ENCODE data around the gene RELN. TPM values are rescaled to one million over a fixed set of nuclear protein-coding genes. Genes with fewer than 3 reads are reported as not detected.

The RELN gene
- total RNA-seq, 1 experiment from 2014 or later: 0.20 TPM

DNA sequence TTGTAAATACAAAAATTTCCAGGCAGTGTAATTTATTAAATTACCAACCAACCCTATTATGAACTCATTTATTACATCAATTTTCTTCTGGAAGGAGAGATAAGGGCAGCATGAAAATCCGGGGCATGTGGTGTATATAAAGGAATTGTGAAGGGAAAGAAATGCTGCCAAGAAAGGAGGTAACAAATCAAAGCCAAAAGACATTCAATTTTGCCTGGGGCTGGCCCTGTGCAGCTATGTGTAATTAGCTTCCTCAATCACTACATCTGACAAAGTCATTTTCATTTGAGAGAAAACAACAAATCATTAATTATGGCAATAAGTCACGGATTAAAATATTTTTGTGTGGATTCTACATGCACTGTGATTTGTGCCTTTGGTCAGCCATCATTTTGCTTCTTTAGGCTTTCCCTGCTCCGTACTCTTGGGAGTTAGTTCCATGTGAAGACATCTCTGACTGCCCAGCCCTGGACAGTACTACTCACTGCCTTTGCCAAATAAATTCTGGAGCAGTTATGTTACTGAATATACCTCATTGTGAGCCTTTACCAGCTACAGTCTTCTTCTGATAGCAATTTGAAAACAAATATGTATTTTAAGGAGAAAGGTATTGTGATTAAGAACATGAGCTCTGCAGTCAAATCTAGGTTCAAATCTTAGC, 191.7 kb downstream of the RELN start (continued):
- TF ChIP-seq, protein P1, sequence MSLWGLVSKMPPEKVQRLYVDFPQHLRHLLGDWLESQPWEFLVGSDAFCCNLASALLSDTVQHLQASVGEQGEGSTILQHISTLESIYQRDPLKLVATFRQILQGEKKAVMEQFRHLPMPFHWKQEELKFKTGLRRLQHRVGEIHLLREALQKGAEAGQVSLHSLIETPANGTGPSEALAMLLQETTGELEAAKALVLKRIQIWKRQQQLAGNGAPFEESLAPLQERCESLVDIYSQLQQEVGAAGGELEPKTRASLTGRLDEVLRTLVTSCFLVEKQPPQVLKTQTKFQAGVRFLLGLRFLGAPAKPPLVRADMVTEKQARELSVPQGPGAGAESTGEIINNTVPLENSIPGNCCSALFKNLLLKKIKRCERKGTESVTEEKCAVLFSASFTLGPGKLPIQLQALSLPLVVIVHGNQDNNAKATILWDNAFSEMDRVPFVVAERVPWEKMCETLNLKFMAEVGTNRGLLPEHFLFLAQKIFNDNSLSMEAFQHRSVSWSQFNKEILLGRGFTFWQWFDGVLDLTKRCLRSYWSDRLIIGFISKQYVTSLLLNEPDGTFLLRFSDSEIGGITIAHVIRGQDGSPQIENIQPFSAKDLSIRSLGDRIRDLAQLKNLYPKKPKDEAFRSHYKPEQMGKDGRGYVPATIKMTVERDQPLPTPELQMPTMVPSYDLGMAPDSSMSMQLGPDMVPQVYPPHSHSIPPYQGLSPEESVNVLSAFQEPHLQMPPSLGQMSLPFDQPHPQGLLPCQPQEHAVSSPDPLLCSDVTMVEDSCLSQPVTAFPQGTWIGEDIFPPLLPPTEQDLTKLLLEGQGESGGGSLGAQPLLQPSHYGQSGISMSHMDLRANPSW (CRISPR knock-in tag; conservative IDR thresholded peaks at IDR 0.05; ENCODE audit: low read depth): no peak
- TF ChIP-seq KAT7 (CRISPR knock-in tag; IDR thresholded peaks at IDR 0.05; ENCODE audit: borderline replicate concordance): no peak
- TF ChIP-seq OVOL2 (CRISPR knock-in tag; IDR thresholded peaks at IDR 0.05; ENCODE audit: borderline replicate concordance): no peak

DNA sequence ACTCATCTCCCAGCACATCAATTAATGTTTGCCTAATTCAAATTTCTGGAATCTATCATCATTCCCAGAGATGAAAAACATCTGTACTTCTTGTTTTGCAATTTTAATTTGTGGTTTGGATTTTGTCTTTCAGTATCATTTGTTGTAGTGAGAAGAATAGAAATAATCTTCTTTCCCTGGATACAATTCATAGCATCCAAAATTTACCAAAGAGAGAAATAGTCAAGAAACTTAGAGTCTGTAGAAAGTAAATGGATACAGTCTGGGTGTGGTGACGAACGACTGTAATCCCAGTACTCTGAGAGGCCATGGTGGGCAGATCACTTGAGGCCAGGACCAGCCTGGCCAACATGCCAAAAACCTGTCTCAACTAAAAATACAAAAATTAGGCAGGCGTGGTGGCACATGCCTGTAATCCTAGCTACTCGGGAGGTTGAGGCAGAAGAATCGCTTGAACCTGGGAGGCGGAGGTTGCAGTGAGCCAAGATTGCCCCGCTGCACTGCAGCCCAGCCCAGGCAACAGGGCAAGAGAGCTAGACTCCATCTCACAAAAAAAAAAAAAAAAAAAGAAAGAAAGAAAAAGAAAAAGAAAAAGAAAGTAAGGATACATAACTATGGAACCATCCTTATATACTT, 193.0 kb downstream of the RELN start:
- Mint-ChIP-seq H3K9me3 (peaks cover under 1% of the 10 kb centered on the region; the same call in 1 of the 2 replicates), H3K4me3 (no peak overlapping the region), H3K4me1 (peaks cover 8% of the 10 kb centered on the region), H3K27me3 (ENCODE audit: low read depth) (peaks cover under 1% of the 10 kb centered on the region), H3K27ac (no peak overlapping the region), H3K36me3 (no peaks in the 10 kb centered on the region)
- CTCF ChIA-PET: no interaction called here
- no peak for TF ChIP-seq RELA (CRISPR knock-in tag; IDR thresholded peaks at IDR 0.05; ENCODE audit: borderline replicate concordance)
- TF ChIP-seq ZNF121 (CRISPR knock-in tag; IDR thresholded peaks at IDR 0.05): no peak
- TF ChIP-seq, protein P2, sequence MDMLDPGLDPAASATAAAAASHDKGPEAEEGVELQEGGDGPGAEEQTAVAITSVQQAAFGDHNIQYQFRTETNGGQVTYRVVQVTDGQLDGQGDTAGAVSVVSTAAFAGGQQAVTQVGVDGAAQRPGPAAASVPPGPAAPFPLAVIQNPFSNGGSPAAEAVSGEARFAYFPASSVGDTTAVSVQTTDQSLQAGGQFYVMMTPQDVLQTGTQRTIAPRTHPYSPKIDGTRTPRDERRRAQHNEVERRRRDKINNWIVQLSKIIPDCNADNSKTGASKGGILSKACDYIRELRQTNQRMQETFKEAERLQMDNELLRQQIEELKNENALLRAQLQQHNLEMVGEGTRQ (CRISPR knock-in tag; IDR thresholded peaks at IDR 0.05): no peak
- no peak for TF ChIP-seq ZNF396 (CRISPR knock-in tag; IDR thresholded peaks at IDR 0.05; ENCODE audit: borderline replicate concordance)
- TF ChIP-seq IRF2 (CRISPR knock-in tag; IDR thresholded peaks at IDR 0.05; ENCODE audit: borderline replicate concordance, low read depth): no peak
- TF ChIP-seq ZBTB21 (CRISPR knock-in tag; IDR thresholded peaks at IDR 0.05; ENCODE audit: borderline replicate concordance): no peak
- TF ChIP-seq ESRRA (CRISPR knock-in tag; IDR thresholded peaks at IDR 0.05; ENCODE audit: borderline replicate concordance): no peak
- TF ChIP-seq, protein P3, sequence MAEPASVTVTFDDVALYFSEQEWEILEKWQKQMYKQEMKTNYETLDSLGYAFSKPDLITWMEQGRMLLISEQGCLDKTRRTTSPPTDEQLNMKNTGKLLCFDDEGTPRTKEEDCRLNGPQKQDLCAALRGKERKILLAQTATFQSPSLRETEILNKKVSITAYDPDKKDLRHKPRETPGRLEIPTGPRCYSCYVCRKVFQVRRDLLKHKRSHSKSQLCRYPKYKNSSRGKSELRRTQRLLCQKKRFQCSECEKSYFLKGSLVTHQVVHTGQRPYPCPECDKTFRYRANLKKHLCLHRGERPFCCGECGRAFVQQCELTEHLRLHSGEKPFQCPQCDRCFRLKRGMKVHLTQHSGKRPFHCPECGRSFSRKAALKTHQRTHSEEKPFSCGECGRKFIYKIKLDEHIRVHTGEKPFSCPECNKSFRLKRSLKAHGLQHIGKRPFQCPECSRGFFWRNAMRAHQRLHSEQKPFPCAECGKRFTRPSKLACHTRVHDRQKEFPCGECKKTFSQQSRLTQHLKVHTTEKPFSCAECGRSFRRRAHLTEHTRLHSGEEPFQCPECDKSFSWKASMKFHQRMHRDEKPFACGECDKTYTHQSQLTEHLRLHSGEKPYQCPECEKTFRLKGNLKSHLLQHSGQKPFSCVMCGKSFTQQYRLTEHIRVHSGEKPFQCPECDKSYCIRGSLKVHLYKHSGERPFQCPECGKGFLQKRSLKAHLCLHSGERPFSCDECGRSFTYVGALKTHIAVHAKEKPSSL (CRISPR knock-in tag; conservative IDR thresholded peaks at IDR 0.05): no peak
- TF ChIP-seq NFE2L1 (CRISPR knock-in tag; IDR thresholded peaks at IDR 0.05): no peak
- DNase-seq (ENCODE audit: low spot score): no peak
- ATAC-seq: no peak
- POLR2A ChIA-PET: no interaction called here

DNA sequence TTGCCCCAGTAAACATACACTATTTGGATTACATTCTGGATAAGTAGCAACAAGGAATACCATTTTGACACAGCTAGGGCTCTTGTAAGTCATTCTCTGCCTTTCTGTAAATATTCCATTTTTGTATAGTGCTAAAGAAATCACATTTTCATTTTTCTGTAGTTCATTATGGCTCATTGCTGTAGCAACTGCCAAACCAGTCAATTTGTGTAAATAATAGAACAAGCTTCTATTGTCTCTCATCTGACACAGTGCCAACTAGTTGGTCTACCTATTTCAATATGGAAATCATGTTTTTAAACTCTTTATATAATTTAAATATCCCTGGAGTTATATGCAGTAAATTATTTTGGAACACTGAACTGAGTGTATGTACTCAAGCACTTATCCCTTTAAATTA, 193.7 kb downstream of the RELN start:
- CTCF ChIA-PET: no interaction called here
- H3K4me1 Mint-ChIP-seq: peaks cover 8% of the 10 kb centered on the region
- DNase-seq (ENCODE audit: low spot score) (no peak), ATAC-seq (no peak)
- H3K4me3 Mint-ChIP-seq: no peak overlapping the region
- TF ChIP-seq NFE2L1 (CRISPR knock-in tag; IDR thresholded peaks at IDR 0.05) (no peak), OVOL2 (CRISPR knock-in tag; IDR thresholded peaks at IDR 0.05; ENCODE audit: borderline replicate concordance) (no peak), ZNF263 (CRISPR knock-in tag; IDR thresholded peaks at IDR 0.05; ENCODE audit: low read depth) (no peak)
- TF ChIP-seq, protein P4, sequence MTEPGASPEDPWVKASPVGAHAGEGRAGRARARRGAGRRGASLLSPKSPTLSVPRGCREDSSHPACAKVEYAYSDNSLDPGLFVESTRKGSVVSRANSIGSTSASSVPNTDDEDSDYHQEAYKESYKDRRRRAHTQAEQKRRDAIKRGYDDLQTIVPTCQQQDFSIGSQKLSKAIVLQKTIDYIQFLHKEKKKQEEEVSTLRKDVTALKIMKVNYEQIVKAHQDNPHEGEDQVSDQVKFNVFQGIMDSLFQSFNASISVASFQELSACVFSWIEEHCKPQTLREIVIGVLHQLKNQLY (CRISPR knock-in tag; IDR thresholded peaks at IDR 0.05): no peak
- POLR2A ChIA-PET: no interaction called here
- no peaks in the 10 kb centered on the region for H3K36me3 Mint-ChIP-seq
- H3K27ac Mint-ChIP-seq: no peak overlapping the region
- H3K27me3 Mint-ChIP-seq (ENCODE audit: low read depth): peaks cover 4% of the 10 kb centered on the region
- H3K9me3 Mint-ChIP-seq: peaks cover 5% of the 10 kb centered on the region
